Measurements from ENCODE around the gene PPM1E.
A peak's percentile ranks its signal among the peaks of the same experiment; 100 is the strongest.
"Not testable (repeated sequence)": the region's sequence is repeated elsewhere in the genome, so short reads cannot be mapped to it uniquely, and the experiment has no call there.

PPM1E gene
- total RNA-seq: 0 to 0.90 (median 0.10) reads per million in 9 experiments

DNA sequence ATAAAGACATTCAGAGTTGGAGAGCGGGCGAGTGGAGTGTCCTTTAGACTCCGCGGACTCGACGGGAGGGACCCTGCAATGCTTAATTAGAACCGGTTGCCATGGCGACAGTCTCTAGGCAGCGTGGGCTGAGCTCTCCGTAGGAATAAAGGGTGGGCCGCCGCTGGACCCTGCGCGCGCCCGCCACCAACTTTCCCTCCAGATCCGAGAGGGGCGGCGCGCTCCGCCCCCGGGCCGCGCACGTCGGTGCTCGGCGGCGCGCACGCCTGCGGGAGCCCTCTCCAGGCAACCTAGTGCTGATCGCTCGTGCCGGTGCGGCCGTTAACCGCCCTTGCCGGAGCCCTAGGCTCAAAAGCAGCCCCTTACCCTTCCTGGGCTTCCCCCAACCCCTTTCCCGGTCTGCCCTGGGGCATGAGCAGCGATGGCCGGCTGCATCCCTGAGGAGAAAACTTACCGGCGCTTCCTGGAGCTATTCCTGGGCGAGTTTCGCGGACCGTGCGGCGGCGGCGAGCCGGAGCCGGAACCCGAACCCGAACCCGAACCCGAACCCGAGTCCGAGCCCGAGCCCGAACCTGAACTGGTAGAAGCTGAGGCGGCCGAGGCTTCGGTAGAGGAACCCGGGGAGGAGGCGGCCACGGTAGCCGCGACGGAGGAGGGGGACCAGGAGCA, at the start of gene PPM1E:
PPM1E (plus strand) TSS at position 278 of the 669 bp plus-strand sequence.
- Mint-ChIP-seq H3K4me1 (ENCODE audit: low read depth in 2 of 2) (peaks cover 8 to 14% of the 10 kb centered on the region in 2 donors), H3K4me3 (peak within 1 kb of the TSS; percentile 87), H3K27me3 (peaks cover 46 to 76% of the 10 kb centered on the region in 2 donors), H3K36me3 (ENCODE audit: insufficient read depth) (no peaks in the 10 kb centered on the region), H3K27ac (peak within 1 kb of the TSS in 1 of 2 donors; percentile 8), H3K9me3 (no peaks in the 10 kb centered on the region)
- ATAC-seq (replicated peaks) (peak; percentile 80), DNase-seq (peak in 2 of 3 experiments; percentile 14 to 30)

DNA sequence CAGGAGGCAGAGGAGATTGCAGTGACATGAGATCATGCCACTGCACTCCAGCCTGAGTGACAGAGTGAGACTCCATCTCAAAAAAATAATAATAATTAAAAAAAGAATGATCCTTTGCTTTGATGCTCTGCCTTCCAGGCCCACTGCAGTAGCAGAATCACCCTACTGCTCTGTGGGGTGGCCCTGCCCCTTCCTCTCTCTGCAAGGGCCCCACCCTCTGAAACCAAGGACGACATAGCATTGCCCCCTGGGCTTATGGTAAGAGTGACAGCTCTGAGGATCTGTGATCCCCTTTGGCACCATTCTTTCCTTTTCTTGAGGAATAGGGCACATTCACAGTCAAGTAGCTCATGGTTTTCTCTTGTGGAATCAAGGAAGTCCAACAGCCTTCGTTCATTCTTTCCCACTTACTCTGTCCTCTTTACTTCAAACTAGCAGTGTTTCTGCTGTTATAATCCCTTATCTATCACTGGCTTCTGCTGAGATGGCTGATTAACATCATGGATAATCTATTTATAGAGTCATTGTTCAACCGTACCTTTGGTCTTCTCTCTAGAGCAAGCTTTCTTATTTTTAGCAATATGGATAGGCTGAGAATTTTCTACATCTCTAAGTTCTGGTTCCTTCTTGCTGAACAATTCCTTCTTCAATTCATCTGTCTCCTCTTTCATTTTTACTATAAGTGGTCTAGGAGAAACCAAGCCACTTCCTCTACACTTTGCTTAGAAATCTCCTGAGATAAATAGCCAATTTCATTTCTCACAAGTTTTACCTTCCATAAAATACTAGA, 49.1 kb upstream of the PPM1E start:
- H3K27ac Mint-ChIP-seq: no peak overlapping the region
- H3K36me3 Mint-ChIP-seq (ENCODE audit: insufficient read depth): peaks cover 27% of the 10 kb centered on the region

DNA sequence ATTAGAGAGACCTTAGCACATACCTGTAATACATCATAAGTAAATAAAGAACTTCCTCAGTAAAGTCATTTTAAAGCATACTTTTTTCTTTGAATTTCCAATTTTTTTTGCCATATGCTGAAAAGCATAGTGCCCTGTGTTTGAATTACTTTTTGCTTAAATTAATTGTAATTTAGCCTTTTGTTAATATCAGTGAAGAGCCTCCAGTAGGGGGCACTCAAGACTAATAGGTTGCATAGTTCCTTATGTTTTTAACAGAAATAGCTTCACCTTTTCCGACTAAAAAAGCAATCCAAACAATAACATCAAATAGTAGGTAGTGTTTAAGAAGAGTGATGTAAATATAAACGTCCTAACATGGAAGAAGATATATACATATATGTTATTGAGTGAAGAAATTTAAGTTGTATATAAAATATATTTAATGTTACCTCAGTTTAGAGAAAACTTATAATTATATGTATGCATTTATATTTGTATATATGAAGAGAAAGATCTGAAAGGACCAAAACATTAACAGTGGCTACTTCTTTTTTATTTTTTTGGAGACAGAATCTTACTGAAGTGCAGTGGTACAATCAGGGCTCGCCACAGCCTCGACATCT, 44.6 kb upstream of the PPM1E start:
- H3K4me1 Mint-ChIP-seq (ENCODE audit: low read depth in 2 of 2): no peaks in the 10 kb centered on the region
- peak; percentile 26 to 31 (median 27) for DNase-seq
- no peak overlapping the region for H3K4me3 Mint-ChIP-seq
- H3K27me3 Mint-ChIP-seq: no peaks in the 10 kb centered on the region
- H3K36me3 Mint-ChIP-seq (ENCODE audit: insufficient read depth): peaks cover 32% of the 10 kb centered on the region
- H3K9me3 Mint-ChIP-seq: no peaks in the 10 kb centered on the region
- no peak for ATAC-seq (replicated peaks)
- H3K27ac Mint-ChIP-seq: no peak overlapping the region

More for the DNA sequence above, 49.1 kb upstream of the PPM1E start:
- ATAC-seq (replicated peaks) (no peak), DNase-seq (no peak)
- Mint-ChIP-seq H3K4me3 (no peak overlapping the region), H3K27me3 (no peaks in the 10 kb centered on the region), H3K4me1 (ENCODE audit: low read depth in 2 of 2) (no peaks in the 10 kb centered on the region), H3K9me3 (no peaks in the 10 kb centered on the region)

- Mint-ChIP-seq H3K27ac (no peak overlapping the region), H3K27me3 (no peaks in the 10 kb centered on the region), H3K9me3 (no peaks in the 10 kb centered on the region), H3K4me3 (no peak overlapping the region), H3K36me3 (ENCODE audit: insufficient read depth) (peaks cover 42% of the 10 kb centered on the region), H3K4me1 (ENCODE audit: low read depth in 2 of 2) (no peaks in the 10 kb centered on the region)
- no peak for DNase-seq
- no peak for ATAC-seq (replicated peaks)
These were observed 33.4 kb upstream of the PPM1E start for GRCh38 chr17:58722274-58722673.

GRCh38 chr17:58722696-58723095, 33.0 kb upstream of the PPM1E start:
- no peak for DNase-seq
- no peaks in the 10 kb centered on the region for H3K4me1 Mint-ChIP-seq (ENCODE audit: low read depth in 2 of 2)
- H3K4me3 Mint-ChIP-seq: no peak overlapping the region
- no peak overlapping the region for H3K27ac Mint-ChIP-seq
- no peaks in the 10 kb centered on the region for H3K27me3 Mint-ChIP-seq
- no peaks in the 10 kb centered on the region for H3K9me3 Mint-ChIP-seq
- H3K36me3 Mint-ChIP-seq (ENCODE audit: insufficient read depth): peaks cover 42% of the 10 kb centered on the region
- ATAC-seq (replicated peaks): no peak

- DNase-seq: no peak
- no peak for ATAC-seq (replicated peaks)
- Mint-ChIP-seq H3K4me3 (no peak overlapping the region), H3K4me1 (ENCODE audit: low read depth in 2 of 2) (no peaks in the 10 kb centered on the region), H3K27ac (no peak overlapping the region), H3K27me3 (no peaks in the 10 kb centered on the region), H3K9me3 (no peaks in the 10 kb centered on the region), H3K36me3 (ENCODE audit: insufficient read depth) (peaks cover 32% of the 10 kb centered on the region)
These were observed 26.9 kb upstream of the PPM1E start for GRCh38 chr17:58728798-58729197.

GRCh38 chr17:58730937-58731336, 24.7 kb upstream of the PPM1E start:
- Mint-ChIP-seq H3K9me3 (no peaks in the 10 kb centered on the region), H3K36me3 (ENCODE audit: insufficient read depth) (peaks cover 33% of the 10 kb centered on the region), H3K27ac (no peak overlapping the region), H3K27me3 (no peaks in the 10 kb centered on the region), H3K4me3 (no peak overlapping the region), H3K4me1 (ENCODE audit: low read depth in 2 of 2) (no peaks in the 10 kb centered on the region)
- ATAC-seq (replicated peaks): no peak
- DNase-seq: no peak

DNA sequence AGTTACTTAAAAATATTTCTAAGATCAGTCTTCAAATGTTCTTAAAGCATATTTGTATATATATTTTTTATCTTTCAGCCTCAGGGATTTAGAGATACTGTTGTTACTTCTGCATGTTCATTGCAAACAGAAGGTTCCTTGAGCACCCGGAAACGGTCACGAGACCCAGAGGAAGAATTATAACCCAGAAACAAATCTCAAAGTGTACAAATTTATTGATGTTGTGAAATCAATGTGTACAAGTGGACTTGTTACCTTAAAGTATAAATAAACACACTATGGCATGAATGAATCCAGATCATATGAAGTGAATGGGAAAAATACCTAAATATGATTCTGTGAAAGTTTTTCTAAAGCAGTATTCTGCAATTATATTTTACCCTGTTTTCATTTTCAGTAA, 21.6 kb upstream of the PPM1E start:
- Mint-ChIP-seq H3K36me3 (ENCODE audit: insufficient read depth) (peaks cover 28% of the 10 kb centered on the region), H3K27me3 (no peaks in the 10 kb centered on the region), H3K27ac (no peak overlapping the region), H3K4me3 (no peak overlapping the region), H3K4me1 (ENCODE audit: low read depth in 2 of 2) (no peaks in the 10 kb centered on the region), H3K9me3 (no peaks in the 10 kb centered on the region)
- no peak for ATAC-seq (replicated peaks)
- no peak for DNase-seq

DNA sequence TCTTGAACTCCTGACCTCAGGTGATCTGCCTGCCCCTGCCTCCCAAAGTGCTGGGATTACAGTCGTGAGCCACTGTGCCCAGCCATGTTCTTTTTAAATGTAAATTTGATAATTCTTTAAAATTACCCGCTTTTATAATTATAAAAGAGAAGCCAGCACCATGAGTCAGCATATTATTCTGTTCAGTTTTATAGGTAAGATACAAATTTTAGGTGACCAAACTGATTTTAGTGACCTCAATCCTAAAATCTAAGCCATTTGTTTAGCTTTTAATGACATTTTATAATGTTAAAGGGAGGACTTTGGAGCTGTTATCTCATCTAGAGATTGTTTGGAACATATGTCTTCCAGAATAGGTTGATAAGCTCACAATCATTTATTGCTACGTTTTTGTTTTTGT, 20.8 kb upstream of the PPM1E start:
- H3K36me3 Mint-ChIP-seq (ENCODE audit: insufficient read depth): peaks cover 26% of the 10 kb centered on the region
- H3K4me1 Mint-ChIP-seq (ENCODE audit: low read depth in 2 of 2): no peaks in the 10 kb centered on the region
- H3K4me3 Mint-ChIP-seq: no peak overlapping the region
- H3K27ac Mint-ChIP-seq: no peak overlapping the region
- H3K27me3 Mint-ChIP-seq: no peaks in the 10 kb centered on the region
- ATAC-seq (replicated peaks) (no peak), DNase-seq (no peak)
- no peaks in the 10 kb centered on the region for H3K9me3 Mint-ChIP-seq

- H3K36me3 Mint-ChIP-seq (ENCODE audit: insufficient read depth): peaks cover 2% of the 10 kb centered on the region
- H3K9me3 Mint-ChIP-seq: no peaks in the 10 kb centered on the region
- no peak for DNase-seq
- H3K4me3 Mint-ChIP-seq: no peak overlapping the region
- H3K27ac Mint-ChIP-seq: no peak overlapping the region
- ATAC-seq (replicated peaks): no peak
- no peaks in the 10 kb centered on the region for H3K4me1 Mint-ChIP-seq (ENCODE audit: low read depth in 2 of 2)
- H3K27me3 Mint-ChIP-seq: no peaks in the 10 kb centered on the region
These were observed 14.5 kb upstream of the PPM1E start for GRCh38 chr17:58741121-58741625.

DNA sequence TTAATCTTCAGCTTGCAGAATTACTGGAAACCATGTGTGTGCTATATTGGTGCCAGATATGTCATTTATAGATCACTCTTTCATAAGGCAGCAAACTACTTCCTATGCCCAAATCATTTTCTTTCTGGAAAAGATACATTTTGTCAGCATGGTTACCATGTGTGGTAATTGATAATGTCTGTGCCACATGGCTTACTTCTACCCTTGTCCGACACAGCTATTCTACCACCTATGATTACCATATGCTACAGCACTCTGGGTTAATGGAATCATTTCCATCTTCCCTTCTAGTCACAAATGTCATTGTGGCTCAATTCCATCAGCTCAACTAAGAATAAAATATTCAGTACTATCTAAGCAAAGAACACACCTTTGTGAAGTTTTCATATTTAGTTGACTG, 8.0 kb upstream of the PPM1E start:
- H3K9me3 Mint-ChIP-seq: no peaks in the 10 kb centered on the region
- H3K4me1 Mint-ChIP-seq (ENCODE audit: low read depth in 2 of 2): no peaks in the 10 kb centered on the region
- ATAC-seq (replicated peaks) (no peak), DNase-seq (no peak)
- H3K4me3 Mint-ChIP-seq: no peak overlapping the region
- no peak overlapping the region for H3K27ac Mint-ChIP-seq
- H3K27me3 Mint-ChIP-seq: peaks cover 6 to 20% of the 10 kb centered on the region in 2 donors
- no peaks in the 10 kb centered on the region for H3K36me3 Mint-ChIP-seq (ENCODE audit: insufficient read depth)

GRCh38 chr17:58749627-58750026, 6.0 kb upstream of the PPM1E start:
- H3K36me3 Mint-ChIP-seq (ENCODE audit: insufficient read depth); H3K4me3 Mint-ChIP-seq; DNase-seq; H3K4me1 Mint-ChIP-seq (ENCODE audit: low read depth in 2 of 2); H3K9me3 Mint-ChIP-seq; ATAC-seq (replicated peaks); H3K27ac Mint-ChIP-seq: not testable (repeated sequence)
- H3K27me3 Mint-ChIP-seq: peaks cover 18 to 38% of the 10 kb centered on the region in 2 donors

DNA sequence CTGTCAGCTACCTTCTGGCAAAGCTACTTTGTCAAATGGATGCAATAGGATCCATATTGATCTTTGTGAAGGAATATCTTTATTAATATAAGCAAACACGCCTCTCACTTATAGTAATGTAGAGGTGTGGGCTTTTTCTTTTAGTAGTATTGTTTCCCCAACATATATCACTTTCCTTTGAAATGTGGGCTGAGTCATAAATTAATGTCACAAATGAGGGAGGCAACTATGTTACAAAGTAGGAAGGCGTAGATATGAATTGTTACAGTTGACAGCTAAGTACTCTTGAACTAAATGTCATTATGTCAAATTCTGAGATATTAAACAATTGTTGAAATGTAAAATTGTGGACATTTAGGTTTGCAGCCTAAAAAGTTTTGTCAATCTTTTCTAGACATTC, 2.6 kb upstream of the PPM1E start:
- peaks cover 31 to 60% of the 10 kb centered on the region in 2 donors for H3K27me3 Mint-ChIP-seq
- H3K36me3 Mint-ChIP-seq (ENCODE audit: insufficient read depth): no peaks in the 10 kb centered on the region
- DNase-seq (no peak), ATAC-seq (replicated peaks) (no peak)
- H3K4me3 Mint-ChIP-seq: no peak overlapping the region
- peaks cover 8 to 14% of the 10 kb centered on the region in 2 donors for H3K4me1 Mint-ChIP-seq (ENCODE audit: low read depth in 2 of 2)
- H3K27ac Mint-ChIP-seq: no peak overlapping the region
- no peaks in the 10 kb centered on the region for H3K9me3 Mint-ChIP-seq

- Mint-ChIP-seq H3K27me3 (peaks cover 41 to 75% of the 10 kb centered on the region in 2 donors), H3K4me3 (peak overlapping the region; percentile 73 to 76), H3K36me3 (ENCODE audit: insufficient read depth) (no peaks in the 10 kb centered on the region), H3K9me3 (no peaks in the 10 kb centered on the region), H3K4me1 (ENCODE audit: low read depth in 2 of 2) (peaks cover 8 to 14% of the 10 kb centered on the region in 2 donors), H3K27ac (no peak overlapping the region)
- DNase-seq: no peak
- peak; percentile 8 for ATAC-seq (replicated peaks)
These were observed 431 bp upstream of the PPM1E start for GRCh38 chr17:58755269-58755576.

Measured in effector memory CD8-positive, alpha-beta T cell (primary cell).